BJ (cell line): ENCODE measurements around the gene SCPEP1. TPM values are rescaled to one million over a fixed set of nuclear protein-coding genes. Genes with fewer than 3 reads are reported as not detected.

ENCODE experiments used
- CTCF ChIA-PET: fragments of 350-600 bp; formaldehyde crosslinking; extraction: SDS; loops from one replicate; lab custom pipeline; 2021; ENCODE audit warnings: antibody characterized with exemption, inconsistent platforms; lab: Yijun Ruan, JAX
- POLR2A ChIA-PET: fragments of 300-600 bp; sonication (Branson Sonifier 250); formaldehyde crosslinking; extraction: SDS; loops from one replicate; lab custom pipeline; 2021; ENCODE audit warnings: antibody characterized with exemption; lab: Charles Lee
- DNase-seq: peaks from one replicate; pipeline ENCODE4 v3.0.0-alpha.2; 2011; ENCODE audit warnings: low read depth
- H3K27me3 ChIP-seq: 2 replicates; pipeline ENCODE4 v1.6.0; 2011; ENCODE audit warnings: low read length; ENCODE audit not compliant: control insufficient read depth, insufficient read depth
- H3K36me3 ChIP-seq: 2 replicates; pipeline ENCODE4 v1.5.1; 2011; ENCODE audit warnings: low read length; ENCODE audit not compliant: control insufficient read depth, insufficient read depth
- H3K4me3 ChIP-seq: 2 replicates; pipeline ENCODE4 v1.5.1; 2011; ENCODE audit warnings: low read depth, mild to moderate bottlenecking, control low read depth, low read length
- CTCF ChIP-seq: IDR thresholded peaks from 2 replicates; pipeline ENCODE4 v1.5.1; 2011; ENCODE audit warnings: low read depth, mild to moderate bottlenecking, control low read depth, inconsistent platforms, low read length, moderate library complexity; ENCODE audit not compliant: insufficient read depth
- polyA plus RNA-seq: library from polyadenylated mRNA; depleted of rRNA; stranded (reverse); fragments of >200 nt; gene quantifications from 2 replicates; pipeline ENCODE4 v1.2.3, GENCODE V29; 2011

SCPEP1 gene
- polyA plus RNA-seq, 1 experiment, result 31.1 TPM

GRCh38 chr17:57017625-57018024 lies 39.7 kb downstream of the SCPEP1 start:
- H3K4me3 ChIP-seq, result no peak overlapping the region
- H3K27me3 ChIP-seq, result no peaks in the 10 kb centered on the region
- ChIA-PET POLR2A (no interaction called here), CTCF (interaction anchor here (0.8 kb wide), 1 partner anchor 9 kb away, joined by 4 read pairs; no protein-coding TSS in a partner anchor)
- no peak for TF ChIP-seq CTCF
- no peaks in the 10 kb centered on the region for H3K36me3 ChIP-seq
- DNase-seq, result no peak

GRCh38 chr17:57020208-57020607 lies 42.3 kb downstream of the SCPEP1 start:
- CTCF ChIA-PET, result interaction anchor here (2.2 kb wide), 1 partner anchor 10 kb away, joined by 11 read pairs; no protein-coding TSS in a partner anchor
- TF ChIP-seq CTCF, result no peak
- no peaks in the 10 kb centered on the region for H3K27me3 ChIP-seq
- DNase-seq, result no peak
- no peaks in the 10 kb centered on the region for H3K36me3 ChIP-seq
- no peak overlapping the region for H3K4me3 ChIP-seq
- POLR2A ChIA-PET, result no interaction called here

- H3K36me3 ChIP-seq, result no peaks in the 10 kb centered on the region
- no peaks in the 10 kb centered on the region for H3K27me3 ChIP-seq
- POLR2A ChIA-PET, result no interaction called here
- CTCF ChIA-PET, result interaction anchor here (2.2 kb wide), 1 partner anchor 11 kb away, joined by 11 read pairs; no protein-coding TSS in a partner anchor
- no peak for TF ChIP-seq CTCF
- no peak for DNase-seq
- no peak overlapping the region for H3K4me3 ChIP-seq
These were observed 43.5 kb downstream of the SCPEP1 start for GRCh38 chr17:57021226-57021940.

- TF ChIP-seq CTCF, result no peak
- POLR2A ChIA-PET, result no interaction called here
- DNase-seq, result no peak
- Histone ChIP-seq H3K27me3 (no peaks in the 10 kb centered on the region), H3K36me3 (no peaks in the 10 kb centered on the region), H3K4me3 (no peak overlapping the region)
- CTCF ChIA-PET, result no interaction called here
These were observed 47.9 kb downstream of the SCPEP1 start for GRCh38 chr17:57025876-57026275.

- TF ChIP-seq CTCF, result no peak
- Histone ChIP-seq H3K27me3 (no peaks in the 10 kb centered on the region), H3K36me3 (no peaks in the 10 kb centered on the region), H3K4me3 (no peak overlapping the region)
- ChIA-PET CTCF (interaction anchor here (0.6 to 0.7 kb wide), 2 partner anchors 18 to 797 kb away, joined by 3 to 5 read pairs; no protein-coding TSS in a partner anchor), POLR2A (no interaction called here)
- no peak for DNase-seq
These were observed 49.9 kb downstream of the SCPEP1 start for GRCh38 chr17:57027852-57028251.
